AG09319 (cell line): ENCODE measurements around the gene RBPJL.

Experiments
- DNase-seq: peaks from one replicate; pipeline ENCODE4 v3.0.0-alpha.2; 2010; ENCODE audit warnings: low read depth; ENCODE audit errors: extremely low read depth
- CTCF ChIP-seq: IDR thresholded peaks from 2 replicates; pipeline ENCODE4 v1.5.1; 2011; ENCODE audit warnings: low read depth, mild to moderate bottlenecking, inconsistent platforms, low read length, moderate library complexity

The RBPJL gene

DNA sequence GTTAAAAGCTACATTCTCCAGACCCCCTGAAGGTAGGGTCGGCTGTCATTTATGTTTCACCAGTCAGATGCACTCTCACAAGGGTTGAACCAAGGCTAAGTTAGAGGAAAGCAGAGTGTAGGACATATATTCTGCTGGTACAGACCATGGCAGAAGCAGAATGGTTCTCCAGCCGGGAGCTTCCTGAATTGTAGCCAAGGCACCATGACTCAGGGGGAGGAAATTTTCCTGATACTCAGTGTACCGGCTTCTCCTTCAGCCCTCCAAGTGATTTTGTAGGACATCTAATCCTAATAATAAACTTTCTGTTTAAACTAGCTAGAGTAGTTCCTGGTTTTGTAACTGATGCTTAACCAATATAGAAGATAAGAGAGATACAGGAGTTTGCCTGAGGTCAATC is 38.1 kb upstream of the RBPJL start:
- no peak for TF ChIP-seq CTCF
- no peak for DNase-seq

GRCh38 chr20:45269056-45269455 is 37.6 kb upstream of the RBPJL start:
- no peak for TF ChIP-seq CTCF
- DNase-seq = no peak

DNA sequence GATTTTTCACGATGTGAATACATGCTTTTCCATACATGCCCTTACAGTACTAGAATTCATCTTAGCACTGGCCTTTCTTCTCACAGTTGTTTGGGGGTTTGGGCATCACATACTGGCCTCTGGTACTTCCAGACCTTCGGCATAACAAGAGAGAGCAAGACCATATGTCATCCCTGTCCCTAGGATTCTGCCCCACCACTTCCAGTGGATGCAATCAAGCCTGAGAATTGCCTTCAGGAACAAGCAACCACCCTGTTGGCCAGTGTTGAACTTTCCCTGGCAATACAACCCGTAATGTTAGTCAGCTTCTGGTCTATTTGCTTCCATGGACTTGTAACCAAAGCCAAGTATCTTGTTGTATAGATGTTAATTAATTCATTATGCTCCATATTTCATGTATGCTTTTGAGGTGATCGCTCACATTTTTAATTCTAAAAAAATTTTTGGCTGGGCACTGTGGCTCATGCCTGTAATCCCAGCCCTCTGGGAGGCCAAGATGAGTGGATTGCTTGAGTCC is 36.8 kb upstream of the RBPJL start:
- DNase-seq = no peak
- no peak for TF ChIP-seq CTCF

GRCh38 chr20:45275338-45275737 is 31.3 kb upstream of the RBPJL start:
- no peak for DNase-seq
- no peak for TF ChIP-seq CTCF

DNA sequence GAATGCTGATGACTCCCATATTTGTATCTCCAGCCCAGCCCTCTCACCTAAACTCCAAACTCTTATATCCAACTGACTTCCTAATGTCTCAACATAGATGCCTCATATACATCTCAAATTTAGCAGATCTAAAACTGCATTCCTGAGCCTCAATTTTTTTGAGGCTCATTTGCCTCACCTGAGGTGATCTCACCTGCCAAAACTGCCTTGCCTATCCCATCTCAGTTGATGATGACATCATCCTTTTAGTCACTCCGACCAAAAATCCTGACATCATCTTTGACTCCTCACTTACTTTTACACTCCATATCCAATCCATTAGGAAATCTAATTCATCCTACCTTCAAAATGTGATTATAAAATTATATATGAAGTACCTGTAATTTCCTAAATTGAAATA is 26.6 kb upstream of the RBPJL start:
- TF ChIP-seq CTCF = no peak
- DNase-seq = no peak

DNA sequence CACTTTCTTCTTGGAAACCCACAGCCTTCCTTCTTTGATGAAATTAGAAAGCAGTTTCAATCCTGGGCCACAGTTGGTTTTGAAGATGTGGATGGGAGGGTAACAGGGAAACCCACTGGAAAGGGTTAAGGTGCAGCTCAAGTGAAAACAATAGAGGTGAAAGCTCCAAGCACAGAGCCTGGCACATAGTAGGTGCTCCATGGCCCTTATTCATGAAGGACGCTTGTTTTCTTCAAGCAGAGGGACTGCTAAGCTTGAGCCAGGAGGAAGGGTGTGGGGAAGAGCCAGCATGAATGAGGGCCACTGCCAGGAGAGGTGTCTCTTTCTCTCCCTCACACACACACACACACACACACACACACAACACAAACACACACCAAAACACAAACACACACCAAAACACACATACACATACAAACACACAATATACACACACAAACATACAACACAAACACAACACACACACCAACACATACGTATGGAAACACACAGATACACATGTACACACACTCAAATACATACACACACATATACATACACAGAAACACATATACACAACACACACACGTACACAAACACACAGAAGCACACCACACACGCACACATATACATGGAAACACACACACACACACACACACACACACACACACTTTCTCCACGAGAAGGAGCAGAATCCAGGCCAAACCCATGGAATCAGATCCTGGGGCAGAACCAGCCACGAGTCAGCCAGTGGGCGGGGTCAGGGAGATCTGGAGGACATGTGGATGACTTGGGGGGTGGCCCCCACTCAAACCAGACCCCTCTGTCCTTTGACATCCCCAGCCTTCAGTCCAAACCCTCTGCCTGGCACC is 23.7 kb upstream of the RBPJL start:
- no peak for DNase-seq
- TF ChIP-seq CTCF = no peak

DNA sequence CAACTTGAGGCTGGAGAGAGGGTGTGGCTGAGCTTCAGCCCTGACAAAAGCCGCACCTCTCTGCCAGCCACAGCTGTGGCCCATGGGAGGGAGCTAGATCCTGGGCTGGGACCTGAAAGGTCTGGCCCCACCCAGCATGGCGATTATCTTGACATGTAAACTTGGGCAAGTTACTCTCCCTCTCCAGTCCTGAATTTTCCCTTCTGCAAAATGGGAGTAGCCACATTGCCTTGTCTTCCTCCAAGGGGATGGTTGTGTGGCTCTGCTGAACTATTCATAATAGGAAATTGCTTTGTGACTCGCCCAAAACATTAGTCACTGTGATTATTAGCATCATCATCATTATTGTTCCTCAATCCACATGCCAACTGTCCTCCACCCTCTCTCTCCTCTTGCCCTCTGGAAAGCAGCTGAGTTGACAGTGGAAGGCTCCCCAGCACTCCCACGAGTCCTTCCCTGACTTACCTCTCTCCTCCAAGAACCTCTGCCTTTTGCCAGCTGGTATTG is 23.0 kb upstream of the RBPJL start:
- no peak for DNase-seq
- TF ChIP-seq CTCF = no peak
